Activated CD8-positive, alpha-beta T cell treated with anti-CD3 and anti-CD28 coated beads for 36 hours (primary cell): Measurements from ENCODE around the gene SPRED1. TPM values are rescaled to one million over a fixed set of nuclear protein-coding genes. Genes with fewer than 3 reads are reported as not detected.

Experiments
- ATAC-seq: fragments of 200-7000 bp; cut with Tn5 transposase; one replicate; pipeline ENCODE4 v1.10.0; 2021; ENCODE audit warnings: mild to moderate bottlenecking, moderate library complexity
- CTCF ChIA-PET: fragments of 350-600 bp; sonication (Branson Sonifier 250); formaldehyde crosslinking; loops from one replicate; lab custom pipeline; 2021; ENCODE audit warnings: antibody characterized with exemption; lab: Charles Lee
- POLR2A ChIA-PET: fragments of 350-600 bp; sonication (Branson Sonifier 250); formaldehyde crosslinking; loops from one replicate; lab custom pipeline; 2021; ENCODE audit warnings: antibody characterized with exemption; lab: Charles Lee
- DNase-seq: peaks from one replicate; pipeline ENCODE4 v3.0.0-alpha.2; 2020
- H3K27ac Mint-ChIP-seq: one replicate; pipeline ENCODE4 v1.8.0; 2021; ENCODE audit warnings: mild to moderate bottlenecking, mixed read lengths
- H3K27me3 Mint-ChIP-seq: one replicate; pipeline ENCODE4 v1.8.0; 2021; ENCODE audit warnings: mixed read lengths
- H3K36me3 Mint-ChIP-seq: one replicate; pipeline ENCODE4 v1.8.0; 2021; ENCODE audit warnings: low read depth, mixed read lengths
- H3K4me1 Mint-ChIP-seq: one replicate; pipeline ENCODE4 v1.8.0; 2021; ENCODE audit warnings: low read depth, mixed read lengths
- H3K4me3 Mint-ChIP-seq: one replicate; pipeline ENCODE4 v1.8.0; 2021; ENCODE audit warnings: mild to moderate bottlenecking, moderate library complexity, mixed read lengths
- H3K9me3 Mint-ChIP-seq: one replicate; pipeline ENCODE4 v1.8.0; 2021; ENCODE audit warnings: mixed read lengths
- intact Hi-C: fragments of 100-400 bp; cut with micrococcal nuclease; formaldehyde crosslinking; loops from one replicate; pipeline ENCODE4 v1.10.0; 2022
- total RNA-seq, 2 experiments: library from RNA; stranded (reverse); gene quantifications; one replicate each; pipeline ENCODE4 v1.2.3, GENCODE V29; 2021
- TF ChIP-seq, protein P1 (sequence below): fragments of 200-600 bp; IDR thresholded peaks from one replicate; pipeline ENCODE4 v1.8.0; 2022; ENCODE audit warnings: antibody characterized with exemption, mild to moderate bottlenecking

The SPRED1 gene
- total RNA-seq, 2 experiments from 2014 or later, result 0.77 to 0.96 TPM

DNA sequence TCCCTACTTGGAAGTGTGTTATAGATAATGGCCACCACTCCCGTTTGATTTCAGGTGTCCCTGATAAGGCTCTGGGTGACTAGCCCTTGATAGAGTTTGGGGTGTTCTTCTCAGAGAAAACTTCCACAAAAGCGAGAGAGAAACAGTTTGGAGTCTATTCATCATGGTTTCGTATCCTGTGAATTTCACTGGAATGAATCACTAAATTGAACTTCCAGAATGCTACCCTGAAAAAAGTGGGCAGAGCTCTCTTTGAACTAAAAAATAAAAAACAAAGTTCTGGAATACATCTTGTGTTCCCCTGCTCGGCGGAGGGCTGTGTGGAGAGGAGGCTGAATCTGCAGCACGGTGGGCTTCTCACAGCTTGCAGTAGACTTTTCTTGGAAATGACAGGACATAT lies 148.5 kb downstream of the SPRED1 start:
- Mint-ChIP-seq H3K4me1 (no peaks in the 10 kb centered on the region), H3K36me3 (no peaks in the 10 kb centered on the region), H3K4me3 (no peak overlapping the region), H3K27ac (no peak overlapping the region), H3K9me3 (no peaks in the 10 kb centered on the region), H3K27me3 (peaks cover 28% of the 10 kb centered on the region)
- TF ChIP-seq, protein P1, sequence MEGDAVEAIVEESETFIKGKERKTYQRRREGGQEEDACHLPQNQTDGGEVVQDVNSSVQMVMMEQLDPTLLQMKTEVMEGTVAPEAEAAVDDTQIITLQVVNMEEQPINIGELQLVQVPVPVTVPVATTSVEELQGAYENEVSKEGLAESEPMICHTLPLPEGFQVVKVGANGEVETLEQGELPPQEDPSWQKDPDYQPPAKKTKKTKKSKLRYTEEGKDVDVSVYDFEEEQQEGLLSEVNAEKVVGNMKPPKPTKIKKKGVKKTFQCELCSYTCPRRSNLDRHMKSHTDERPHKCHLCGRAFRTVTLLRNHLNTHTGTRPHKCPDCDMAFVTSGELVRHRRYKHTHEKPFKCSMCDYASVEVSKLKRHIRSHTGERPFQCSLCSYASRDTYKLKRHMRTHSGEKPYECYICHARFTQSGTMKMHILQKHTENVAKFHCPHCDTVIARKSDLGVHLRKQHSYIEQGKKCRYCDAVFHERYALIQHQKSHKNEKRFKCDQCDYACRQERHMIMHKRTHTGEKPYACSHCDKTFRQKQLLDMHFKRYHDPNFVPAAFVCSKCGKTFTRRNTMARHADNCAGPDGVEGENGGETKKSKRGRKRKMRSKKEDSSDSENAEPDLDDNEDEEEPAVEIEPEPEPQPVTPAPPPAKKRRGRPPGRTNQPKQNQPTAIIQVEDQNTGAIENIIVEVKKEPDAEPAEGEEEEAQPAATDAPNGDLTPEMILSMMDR, result no peak
- ATAC-seq, result no peak
- intact Hi-C loops, result no loop called here
- ChIA-PET CTCF (no interaction called here), POLR2A (no interaction called here)
- DNase-seq, result no peak

DNA sequence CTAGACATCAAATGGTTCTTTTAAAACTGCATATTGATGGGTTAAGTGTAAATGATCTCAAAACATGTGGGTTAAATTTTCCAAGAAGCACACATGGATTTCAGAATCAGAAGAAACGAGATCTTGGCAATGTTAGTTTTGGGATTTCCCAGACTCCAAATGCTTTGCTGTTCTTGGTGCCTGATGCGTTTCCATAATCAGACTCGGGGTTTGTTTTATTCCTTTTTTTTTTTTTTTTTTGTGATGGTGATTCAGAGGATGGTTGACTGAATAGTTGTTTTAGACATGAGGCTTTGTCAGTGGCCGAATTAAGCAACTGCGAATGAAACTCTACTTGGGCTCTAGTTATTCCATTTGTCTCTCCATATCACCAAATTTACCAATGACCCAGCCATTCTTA lies 149.1 kb downstream of the SPRED1 start:
- peaks cover 28% of the 10 kb centered on the region for H3K27me3 Mint-ChIP-seq
- POLR2A ChIA-PET, result no interaction called here
- no peak overlapping the region for H3K27ac Mint-ChIP-seq
- DNase-seq (no peak), ATAC-seq (no peak)
- no peaks in the 10 kb centered on the region for H3K9me3 Mint-ChIP-seq
- CTCF ChIA-PET, result no interaction called here
- TF ChIP-seq, protein P1, result no peak
- no peaks in the 10 kb centered on the region for H3K4me1 Mint-ChIP-seq
- no peak overlapping the region for H3K4me3 Mint-ChIP-seq
- intact Hi-C loops, result no loop called here
- H3K36me3 Mint-ChIP-seq, result no peaks in the 10 kb centered on the region

DNA sequence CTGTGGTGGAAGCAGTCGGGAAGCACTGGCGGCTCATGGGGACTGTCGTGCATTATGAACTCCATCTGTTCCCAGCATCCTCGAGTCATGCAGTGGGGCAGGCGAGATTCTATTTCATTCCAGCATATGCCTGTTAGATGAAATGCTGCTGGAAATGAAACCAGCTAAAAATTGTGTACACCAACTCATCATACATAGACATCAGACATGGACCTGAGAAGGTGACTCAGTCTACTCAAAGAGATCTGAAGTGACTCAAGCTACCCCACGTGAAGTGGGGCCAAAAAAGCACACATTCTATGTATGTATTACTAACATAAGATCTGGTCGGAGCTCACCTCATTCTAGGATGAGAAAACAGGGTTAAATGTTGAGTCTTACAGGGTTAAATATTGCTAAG lies 153.8 kb downstream of the SPRED1 start:
- Mint-ChIP-seq H3K4me1 (no peaks in the 10 kb centered on the region), H3K4me3 (no peak overlapping the region), H3K9me3 (no peaks in the 10 kb centered on the region), H3K27me3 (peaks cover 10% of the 10 kb centered on the region), H3K27ac (no peak overlapping the region), H3K36me3 (no peaks in the 10 kb centered on the region)
- DNase-seq (no peak), ATAC-seq (peak; percentile 30)
- ChIA-PET POLR2A (no interaction called here), CTCF (interaction anchor here (0.9 to 1.6 kb wide), 2 partner anchors 33 to 301 kb away, joined by 3 to 5 read pairs; no protein-coding TSS in a partner anchor)
- TF ChIP-seq, protein P1, result no peak
- intact Hi-C loops, result no loop called here

Other genes starting within 250 kb of the SPRED1 start
- 10 to 100 TPM; 51.0 to 61.8 TPM for gene FAM98B, start 201.3 kb downstream of the SPRED1 start, total RNA-seq